Caki2 (cell line): ENCODE results near the gene SATL1. TPM values are rescaled to one million over a fixed set of nuclear protein-coding genes. Genes with fewer than 3 reads are reported as not detected.
"Not testable (repeated sequence)": the region's sequence is repeated elsewhere in the genome, so short reads cannot be mapped to it uniquely, and the experiment has no call there.

Experiments used
- DNase-seq: peaks from one replicate; pipeline ENCODE4 v3.0.0-alpha.2; 2015; ENCODE audit warnings: low read depth
- in situ Hi-C: cut with HindIII; loops from 2 replicates; pipeline ENCODE4 v1.10.0; 2016; ENCODE audit warnings: low sequenced_read_pairs, low pct_unique_long_range_greater_than_20kb, mixed read lengths
- total RNA-seq: library from RNA; depleted of rRNA; stranded (reverse); fragments of >200 nt; shearing (Covaris generic); gene quantifications from 2 replicates; pipeline ENCODE4 v1.2.3, GENCODE V29; 2014; ENCODE audit warnings: low replicate concordance; rRNA removed

Gene SATL1
- total RNA-seq, 1 experiment from 2014 or later, result not detected

DNA sequence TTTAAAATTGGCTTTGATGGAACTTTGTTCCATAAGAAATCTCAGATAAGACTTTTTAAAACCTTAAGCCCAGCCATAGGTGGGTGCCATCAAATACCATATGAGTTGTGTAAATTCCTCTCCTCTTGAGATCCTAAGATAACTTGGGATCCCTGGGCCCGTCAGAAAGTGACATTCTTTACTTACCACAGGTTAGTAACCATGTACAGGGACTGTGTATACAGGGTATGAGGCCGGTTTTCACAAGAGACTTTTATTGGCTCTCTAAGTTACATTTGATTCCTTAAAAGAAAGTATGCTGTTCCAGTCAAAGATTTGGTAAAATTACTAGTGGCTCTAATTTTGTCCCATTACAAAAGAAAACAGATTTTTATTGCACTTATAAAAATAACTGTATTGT is 129.8 kb downstream of the SATL1 start:
- no peak for DNase-seq
- in situ Hi-C loops, result no loop called here

DNA sequence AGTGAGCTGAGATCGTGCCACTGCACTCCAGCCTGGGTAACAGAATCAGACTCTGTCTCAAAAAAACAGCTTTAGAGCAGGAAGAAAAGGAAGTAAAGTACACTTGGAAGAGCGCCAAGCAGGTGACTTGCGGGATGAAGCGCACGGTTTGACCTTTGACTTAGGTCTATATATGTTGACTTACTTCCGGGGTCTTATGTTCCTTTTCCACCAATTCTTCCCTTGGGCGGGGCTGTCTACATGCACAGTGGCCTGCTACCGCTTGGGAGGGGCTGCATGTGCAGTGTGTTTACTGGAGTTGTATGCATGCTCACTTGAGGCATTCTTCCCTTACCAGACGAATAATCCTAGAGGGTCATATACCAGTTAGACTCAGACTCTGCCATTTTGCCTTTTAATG is 131.3 kb downstream of the SATL1 start:
- no peak for DNase-seq
- in situ Hi-C loops, result no loop called here

DNA sequence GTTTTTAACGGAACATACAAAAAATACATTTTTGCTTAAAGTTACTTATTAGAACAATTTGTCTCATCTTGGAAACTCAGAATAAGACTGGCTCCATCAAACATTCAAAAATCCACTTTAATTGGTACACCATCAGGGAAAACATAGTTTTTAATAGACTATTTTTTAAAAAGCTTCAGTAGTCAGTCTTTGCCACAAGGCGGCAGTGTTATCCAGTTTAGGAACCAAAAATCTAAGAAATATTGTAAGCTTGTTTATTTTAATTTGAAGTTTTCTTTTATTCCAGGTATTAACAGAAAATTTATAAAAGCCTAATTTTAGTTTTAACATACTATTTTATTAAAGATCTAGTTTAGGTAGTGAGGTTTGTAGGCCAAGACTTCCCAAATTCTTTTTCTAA is 132.2 kb downstream of the SATL1 start:
- in situ Hi-C loops, result no loop called here

DNA sequence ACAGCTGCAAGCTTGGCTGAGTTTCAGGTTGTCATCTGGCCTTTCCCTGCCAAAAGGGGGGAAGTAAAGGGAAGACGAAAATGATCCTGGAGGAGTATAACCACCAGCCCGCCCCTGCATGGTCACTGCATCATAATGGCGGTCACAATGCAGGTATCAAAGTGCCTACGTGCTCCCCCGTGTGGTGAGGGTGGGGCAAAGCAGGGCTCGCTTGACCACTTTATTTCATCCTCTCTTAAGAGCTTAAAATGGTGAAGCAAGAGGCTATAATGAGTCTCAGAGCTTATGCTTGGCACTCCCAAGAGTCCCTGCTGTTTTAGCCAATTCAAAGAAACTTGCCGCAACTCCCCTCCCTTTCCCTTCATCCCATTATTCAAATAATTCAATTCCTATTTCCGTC is 134.3 kb downstream of the SATL1 start:
- no peak for DNase-seq
- in situ Hi-C loops, result no loop called here

More for the DNA sequence above, 132.2 kb downstream of the SATL1 start:
- no peak for DNase-seq

DNA sequence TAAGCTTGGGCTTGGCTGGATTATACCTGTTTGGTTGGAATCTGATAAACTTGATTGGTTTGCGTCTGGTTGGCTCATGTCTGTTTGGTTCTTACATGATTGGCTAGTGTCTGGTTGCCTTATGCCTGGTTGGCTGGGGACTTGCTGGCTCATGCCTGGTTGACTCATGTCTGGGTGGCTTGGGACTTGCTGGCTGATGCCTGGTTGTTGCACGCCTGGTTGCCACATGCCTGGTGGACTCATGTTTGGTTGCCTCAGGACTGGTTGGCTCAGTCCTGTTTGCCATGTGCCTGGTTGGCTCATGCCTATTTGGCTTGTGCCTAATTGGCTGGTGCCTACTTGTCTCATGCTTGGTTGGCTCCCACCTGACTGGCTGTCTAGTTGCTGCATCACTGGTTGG is 135.4 kb downstream of the SATL1 start:
- DNase-seq, result no peak
- in situ Hi-C loops, result no loop called here

DNA sequence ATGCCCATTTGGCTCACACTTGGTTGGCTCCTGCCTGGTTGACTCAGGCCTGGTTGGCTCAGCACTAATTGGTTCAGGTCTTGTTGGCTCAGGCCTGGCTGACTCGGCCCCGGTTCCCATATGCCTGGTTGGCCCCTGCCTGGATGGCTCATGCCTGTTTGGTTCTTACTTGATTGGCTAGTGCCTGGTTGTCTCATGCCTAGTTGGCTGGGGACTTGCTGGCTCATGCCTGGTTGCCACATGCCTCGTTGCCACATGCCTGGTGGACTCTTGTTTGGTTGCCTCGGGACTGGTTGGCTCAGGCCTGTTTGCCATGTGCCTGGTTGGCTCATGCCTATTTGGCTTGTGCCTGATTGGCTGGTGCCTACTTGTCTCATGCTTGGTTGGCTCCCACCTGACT is 136.2 kb downstream of the SATL1 start:
- in situ Hi-C loops, result no loop called here

DNA sequence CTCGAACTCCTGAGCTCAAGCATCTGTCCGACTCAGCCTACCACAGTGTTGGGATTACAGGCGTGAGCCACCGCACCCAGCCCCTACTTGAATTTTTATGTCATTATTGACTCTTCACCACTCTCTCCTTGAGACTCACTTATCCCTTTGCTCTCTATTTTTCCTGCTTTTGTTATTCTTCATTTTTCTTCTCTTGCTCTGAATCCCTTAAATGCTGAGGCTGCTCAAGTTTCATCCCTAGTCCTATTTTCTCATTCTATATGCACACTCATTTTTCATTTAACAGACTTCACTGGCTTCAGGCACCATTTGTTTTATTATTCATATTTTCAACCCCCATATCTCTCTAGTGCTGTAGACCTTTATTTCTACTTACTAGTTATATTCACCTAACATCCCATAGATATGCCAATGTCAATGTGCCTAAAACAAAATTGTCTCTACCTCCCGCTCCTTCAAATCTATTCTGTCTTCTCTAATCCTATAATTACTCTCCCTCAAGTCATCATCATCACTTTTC is 154.2 kb downstream of the SATL1 start:
- DNase-seq, result no peak
- in situ Hi-C loops, result no loop called here

More for the DNA sequence above, 136.2 kb downstream of the SATL1 start:
- peak; percentile 9 for DNase-seq

DNA sequence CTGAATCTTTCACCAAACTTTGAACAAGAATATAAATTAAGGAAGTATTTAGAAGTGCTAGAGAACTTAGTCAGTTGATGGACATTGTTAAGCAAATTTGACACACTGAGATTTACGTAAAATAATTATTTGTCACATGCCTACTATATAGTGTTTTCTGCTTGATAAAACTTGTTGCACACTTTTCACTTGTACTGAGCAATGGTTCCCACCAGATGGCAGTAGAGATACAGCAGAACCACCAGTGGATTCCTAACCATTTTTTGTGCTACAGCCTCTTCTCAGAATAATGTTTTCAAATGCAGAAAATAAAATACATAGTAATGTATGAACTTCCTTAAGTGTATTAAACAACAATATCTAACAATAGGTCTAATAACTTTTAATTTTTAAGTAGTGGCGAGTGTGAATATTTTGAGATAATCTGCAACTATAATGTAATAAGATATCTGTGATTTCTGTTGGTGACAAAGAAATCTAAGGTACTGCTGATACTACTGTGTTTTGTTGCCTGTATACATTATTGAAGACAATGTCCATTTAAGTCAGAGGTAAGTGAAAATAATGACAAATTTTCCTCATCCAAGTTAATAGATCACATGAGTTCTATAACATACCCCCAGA is 158.7 kb downstream of the SATL1 start:
- DNase-seq, result no peak
- in situ Hi-C loops, result no loop called here

DNA sequence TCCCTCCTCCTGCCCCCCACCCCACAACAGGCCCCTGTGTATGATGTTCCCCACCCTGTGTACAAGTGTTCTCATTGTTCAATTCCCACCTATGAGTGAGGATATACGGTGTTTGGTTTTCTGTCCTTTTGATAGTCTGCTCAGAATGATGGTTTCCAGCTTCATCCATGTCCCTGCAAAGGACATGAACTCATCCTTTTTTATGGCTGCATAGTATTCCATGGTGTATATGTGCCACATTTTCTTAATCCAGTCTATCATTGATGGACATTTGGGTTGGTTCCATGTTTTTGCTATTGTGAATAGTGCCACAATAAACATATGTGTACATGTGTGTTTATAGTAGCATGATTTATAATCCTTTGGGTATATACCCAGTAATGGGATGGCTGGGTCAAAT is 166.3 kb downstream of the SATL1 start:
- DNase-seq, in situ Hi-C loops: not testable (repeated sequence)

DNA sequence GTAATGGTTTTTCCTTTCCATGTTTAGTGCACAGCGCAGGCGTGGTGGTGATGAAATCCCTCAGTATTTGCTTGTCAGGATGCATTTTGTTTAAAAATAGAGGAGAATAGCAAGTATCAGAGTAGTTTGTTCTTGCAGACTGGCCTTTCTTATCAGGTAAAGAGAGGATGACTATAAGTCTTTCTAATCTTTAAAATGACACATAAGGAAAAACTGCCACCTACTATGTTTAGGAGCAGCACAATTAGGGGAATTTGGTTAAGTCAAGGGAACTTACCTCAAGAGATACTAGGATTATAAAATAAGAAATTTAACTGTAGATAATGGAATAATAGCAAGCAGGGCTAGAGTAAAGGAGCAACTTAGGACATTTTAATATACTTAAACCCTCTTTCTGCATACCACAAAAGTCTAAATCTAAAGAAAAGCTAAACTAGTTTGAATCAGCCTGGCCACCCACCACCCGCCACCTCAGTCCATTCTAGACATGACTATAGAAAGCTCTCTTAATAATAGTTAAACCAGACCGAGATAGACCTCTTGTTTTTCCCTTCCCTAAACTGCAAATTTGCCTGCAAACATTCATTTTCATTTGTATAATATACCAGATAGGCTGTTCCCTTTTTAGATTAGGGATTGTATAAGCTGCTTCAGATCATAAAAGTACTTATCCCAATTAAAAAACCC is 177.9 kb downstream of the SATL1 start:
- in situ Hi-C loops, result no loop called here
- DNase-seq, result no peak

DNA sequence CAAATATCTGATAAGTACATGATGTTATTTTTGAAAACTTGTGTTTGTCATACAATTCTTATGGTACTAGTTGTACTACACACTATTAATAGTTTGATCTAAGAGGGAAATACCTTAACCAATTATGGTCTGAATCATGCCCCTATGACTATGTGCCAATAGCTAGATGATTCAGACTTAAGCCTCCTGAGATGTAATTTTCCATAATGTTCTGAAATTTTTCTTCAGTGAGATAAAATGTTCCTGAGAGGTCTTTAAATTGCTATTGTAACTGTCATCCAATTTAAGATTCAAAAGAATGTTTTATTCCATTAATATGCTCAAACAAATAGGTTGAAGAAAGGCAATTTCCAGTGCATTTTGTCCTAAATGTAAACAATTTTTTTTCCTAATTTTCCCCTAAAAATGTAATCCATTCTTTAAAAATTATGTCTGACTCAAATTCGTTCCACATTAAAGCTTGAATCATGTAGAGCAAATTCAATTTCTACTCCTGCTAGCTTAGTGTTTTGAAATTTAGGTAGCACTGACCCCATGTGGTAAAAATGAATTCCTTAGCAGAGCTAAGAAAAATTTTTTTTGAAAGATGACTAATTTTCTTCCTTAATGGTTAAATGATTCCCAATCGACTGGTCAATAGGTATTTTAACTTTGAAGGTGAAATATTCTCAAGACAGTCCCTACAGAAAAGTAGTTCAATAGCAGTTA is 190.8 kb downstream of the SATL1 start:
- no peak for DNase-seq
- in situ Hi-C loops, result no loop called here

DNA sequence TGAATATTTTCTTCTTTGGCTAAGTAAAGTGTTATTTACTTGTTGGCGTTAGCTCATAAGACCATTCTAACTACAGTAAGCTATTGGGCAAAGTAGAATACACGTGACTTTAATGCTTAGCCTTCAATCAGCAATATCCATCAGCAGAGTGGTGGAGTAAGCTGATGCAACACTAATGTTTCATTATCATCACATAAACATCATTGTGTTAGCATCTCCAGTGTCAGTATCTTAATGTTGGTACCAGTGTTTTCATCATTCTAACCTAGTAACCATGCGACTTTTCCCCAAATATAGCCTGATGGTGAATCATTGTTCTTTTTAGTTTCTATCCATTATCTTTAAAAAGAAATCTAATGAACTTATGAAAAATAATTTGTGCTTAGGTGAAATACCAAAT is 191.4 kb downstream of the SATL1 start:
- no peak for DNase-seq
- in situ Hi-C loops, result no loop called here

DNA sequence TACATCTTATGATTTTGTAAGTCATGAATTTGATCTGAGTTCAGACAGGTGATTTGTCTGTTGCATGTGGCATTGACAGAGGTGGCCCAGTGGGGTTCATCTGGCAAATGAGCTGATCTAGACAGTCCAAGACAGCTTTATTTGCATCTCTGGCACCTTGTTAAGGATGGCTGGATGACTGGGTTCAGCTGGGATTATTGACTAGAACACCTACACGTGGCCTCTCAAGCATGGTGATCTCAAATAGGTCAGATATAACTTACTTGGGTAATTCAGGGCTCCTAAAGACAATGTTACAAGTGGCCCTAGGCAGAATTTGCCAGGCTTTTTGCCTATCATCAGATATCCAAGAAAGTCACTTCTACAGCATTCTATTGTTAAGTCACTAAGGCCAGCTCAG is 192.0 kb downstream of the SATL1 start:
- in situ Hi-C loops, result no loop called here
- DNase-seq, result no peak

Other genes with a start within 250 kb of the SATL1 start
- gene APOOL, start 239.9 kb downstream of the SATL1 start, total RNA-seq, result 3.4 and 16.1 TPM in 2 replicates
- not detected in 2 replicates for gene ZNF711, start 212 bp upstream of the SATL1 start, total RNA-seq
- gene POF1B, start 135.9 kb upstream of the SATL1 start, total RNA-seq, result not detected in 2 replicates